ENCODE data around the gene MAGEA10.
"Not testable (repeated sequence)": the region's sequence is repeated elsewhere in the genome, so short reads cannot be mapped to it uniquely, and the experiment has no call there.

Gene MAGEA10

DNA sequence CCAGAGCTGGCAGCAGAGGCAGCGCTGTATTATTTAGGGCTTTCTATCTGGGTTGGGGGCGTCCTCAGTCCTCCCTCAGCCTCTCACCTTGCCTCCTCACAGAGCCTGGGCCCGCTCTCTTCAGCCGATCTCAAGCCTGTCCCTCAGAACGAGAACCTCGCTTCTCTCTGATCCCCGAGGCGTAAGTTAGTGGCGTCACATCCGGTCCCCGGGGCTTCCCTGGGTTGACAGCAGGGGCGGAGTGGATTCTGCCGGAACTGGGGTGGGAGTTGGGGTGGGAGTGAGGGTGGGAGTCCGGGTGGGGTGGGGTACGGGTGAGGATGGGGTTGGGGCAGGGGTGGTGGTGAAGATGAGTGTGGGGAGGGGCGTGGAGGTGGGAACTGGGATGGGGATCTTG is at the start of gene MAGEA10:
MAGEA10 (minus strand) TSS at position 190 of the 397 bp plus-strand sequence. CDS start 2,957 bp downstream, outside the sequence.
- Mint-ChIP-seq H3K4me3 (no peak within 1 kb of the TSS), H3K27me3 (no peaks in the 10 kb centered on the region), H3K9me3 (no peaks in the 10 kb centered on the region), H3K27ac (no peak within 1 kb of the TSS), H3K4me1 (no peaks in the 10 kb centered on the region)
- DNase-seq (no peak), ATAC-seq (no peak)

DNA sequence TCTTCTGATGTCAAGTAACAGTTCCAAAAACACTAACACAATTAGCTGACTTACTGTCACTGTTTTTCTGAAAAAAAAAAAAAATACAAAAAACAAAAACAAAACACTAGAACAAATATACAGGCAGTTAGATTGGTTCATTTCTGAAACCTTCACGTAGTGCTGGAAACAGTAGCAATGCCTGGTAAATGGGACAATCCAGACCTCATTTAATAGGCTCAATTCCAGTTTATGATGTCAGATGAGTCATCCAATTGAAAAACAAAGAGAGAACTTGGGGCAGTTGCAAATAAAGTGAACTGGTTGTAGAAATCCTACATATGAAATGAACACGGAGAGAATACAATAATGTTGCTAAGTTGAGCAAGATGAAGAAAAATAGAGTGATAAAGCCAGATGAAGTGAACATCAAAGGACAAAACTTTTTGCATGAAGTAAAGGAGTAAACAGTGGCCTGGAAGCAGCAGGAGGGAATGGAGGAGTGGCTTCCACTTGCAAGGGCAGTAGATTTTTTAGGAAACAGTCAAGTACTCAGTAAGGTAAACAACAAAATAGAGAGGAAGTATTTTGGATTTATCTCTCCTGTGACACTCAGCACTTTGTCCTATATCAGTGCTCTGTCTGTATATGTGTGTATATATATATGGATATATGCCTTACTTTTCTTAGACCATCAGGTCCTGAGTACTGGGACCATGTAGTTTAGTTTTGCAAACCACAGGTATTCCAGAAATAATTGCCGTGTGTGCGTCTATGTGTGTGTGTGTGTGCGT is 39.3 kb upstream of the MAGEA10 start:
- Mint-ChIP-seq H3K9me3 (no peaks in the 10 kb centered on the region), H3K27me3 (no peaks in the 10 kb centered on the region), H3K4me1 (no peaks in the 10 kb centered on the region), H3K27ac (no peak overlapping the region), H3K4me3 (no peak overlapping the region)
- DNase-seq (no peak), ATAC-seq (no peak)

DNA sequence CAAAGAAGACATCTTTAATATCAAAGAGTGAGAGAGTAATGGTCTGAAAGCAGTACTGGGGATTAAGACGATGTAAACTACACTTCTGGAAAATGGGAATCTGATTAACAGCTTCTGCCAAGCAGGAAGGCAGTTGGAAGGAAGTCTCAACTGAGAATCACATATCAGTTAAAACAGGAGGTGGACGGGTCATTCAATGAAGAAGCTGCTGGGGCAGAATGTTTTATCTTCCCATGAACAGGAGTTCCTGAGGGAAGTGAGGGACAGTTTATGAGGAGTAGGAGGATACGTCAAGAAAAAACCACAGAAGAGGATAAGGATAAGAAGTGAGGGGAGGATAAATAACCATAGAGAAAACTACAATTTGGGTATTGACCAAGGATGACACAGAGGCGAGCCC is 38.7 kb upstream of the MAGEA10 start:
- H3K9me3 Mint-ChIP-seq = no peaks in the 10 kb centered on the region
- H3K4me3 Mint-ChIP-seq = no peak overlapping the region
- no peak for DNase-seq

DNA sequence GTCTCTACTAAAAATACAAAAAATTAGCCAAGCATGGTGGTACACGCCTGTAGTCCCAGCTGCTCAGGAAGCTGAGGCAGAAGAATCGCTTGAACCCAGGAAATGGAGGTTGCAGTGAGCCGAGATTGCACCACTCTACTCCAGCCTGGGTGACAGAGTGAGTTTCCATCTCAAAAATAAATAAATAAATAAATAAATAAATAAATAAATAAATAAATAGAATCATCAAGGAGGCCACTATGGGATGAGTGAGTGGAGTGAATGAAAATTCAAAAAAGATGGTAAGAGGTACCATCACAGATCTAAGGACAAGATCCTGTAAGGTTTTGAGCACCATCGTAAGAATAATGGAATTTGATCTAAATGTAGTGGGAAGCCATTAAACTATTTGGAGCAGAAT is 37.5 kb upstream of the MAGEA10 start:
- ATAC-seq, H3K4me1 Mint-ChIP-seq, H3K4me3 Mint-ChIP-seq, DNase-seq, H3K9me3 Mint-ChIP-seq, H3K27ac Mint-ChIP-seq, H3K27me3 Mint-ChIP-seq: not testable (repeated sequence)

More for the DNA sequence above, 38.7 kb upstream of the MAGEA10 start:
- Mint-ChIP-seq H3K27ac (no peak overlapping the region), H3K4me1 (no peaks in the 10 kb centered on the region), H3K27me3 (no peaks in the 10 kb centered on the region)
- no peak for ATAC-seq

DNA sequence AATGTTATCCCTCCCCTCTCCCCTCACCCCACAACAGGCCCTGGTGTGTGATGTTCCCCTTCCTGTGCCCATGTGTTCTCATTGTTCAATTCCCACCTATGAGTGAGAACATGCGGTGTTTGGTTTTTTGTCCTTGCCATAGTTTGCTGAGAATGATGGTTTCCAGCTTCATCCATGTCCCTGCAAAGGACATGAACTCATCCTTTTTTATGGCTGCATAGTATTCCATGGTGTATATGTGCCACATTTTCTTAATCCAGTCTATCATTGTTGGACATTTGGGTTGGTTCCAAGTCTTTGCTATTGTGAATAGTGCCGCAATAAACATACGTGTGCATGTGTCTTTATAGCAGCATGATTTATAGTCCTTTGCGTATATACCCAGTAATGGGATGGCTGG is 35.5 kb upstream of the MAGEA10 start:
- H3K4me3 Mint-ChIP-seq, ATAC-seq, DNase-seq, H3K9me3 Mint-ChIP-seq, H3K27ac Mint-ChIP-seq, H3K27me3 Mint-ChIP-seq, H3K4me1 Mint-ChIP-seq: not testable (repeated sequence)

DNA sequence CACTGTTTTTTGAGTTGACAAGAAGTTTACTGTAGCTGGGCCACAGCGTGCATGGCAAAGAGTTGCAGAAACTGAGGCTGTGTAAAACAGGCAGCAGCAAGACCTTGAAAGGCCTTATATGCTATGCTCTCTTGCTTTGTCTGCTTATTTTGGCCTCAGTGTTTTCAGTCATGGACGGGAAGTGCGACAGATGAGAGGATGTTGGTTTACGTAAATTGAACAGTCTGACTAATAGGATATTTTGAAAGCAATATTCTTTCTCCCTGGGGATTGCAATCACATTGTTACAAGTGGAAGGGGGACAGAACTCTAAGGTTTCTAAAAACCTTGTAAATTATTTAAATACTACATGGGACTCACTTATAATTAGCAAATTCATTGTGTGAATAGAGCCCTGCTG is 32.2 kb upstream of the MAGEA10 start:
- H3K27ac Mint-ChIP-seq = no peak overlapping the region

DNA sequence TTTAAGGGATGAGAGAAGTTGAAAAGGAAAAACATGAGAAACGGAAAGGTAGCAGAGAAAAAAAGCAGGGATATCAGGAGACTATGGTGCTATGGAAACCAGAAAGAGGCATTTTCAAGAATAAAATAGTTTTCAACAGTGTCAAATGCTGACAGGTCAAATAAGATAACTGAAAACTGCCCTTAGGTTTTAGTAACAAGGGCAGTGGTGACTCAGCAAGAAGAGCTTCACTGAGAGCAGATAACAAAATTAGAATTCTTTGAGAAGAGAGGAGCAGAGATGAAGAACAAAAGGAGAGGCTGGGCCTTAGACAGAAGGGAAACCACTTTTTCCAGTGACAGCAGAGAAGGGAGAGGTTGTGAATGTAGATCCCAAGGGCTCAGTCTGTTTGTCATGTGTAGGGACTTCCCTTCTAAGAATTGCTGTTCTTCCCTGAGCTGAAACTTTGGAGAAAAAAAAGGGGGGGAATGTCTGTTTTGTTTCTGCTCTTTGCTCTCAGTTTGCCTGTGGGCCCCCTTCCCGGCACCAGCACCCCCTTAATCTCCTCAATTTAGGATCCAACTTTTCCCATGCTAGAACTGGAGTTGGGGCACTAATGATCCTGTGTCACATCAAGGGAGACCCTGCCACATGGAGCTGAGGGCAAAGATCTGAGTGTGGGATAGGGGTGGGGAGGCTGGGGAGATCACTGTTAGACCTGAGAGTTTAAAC is 26.8 kb upstream of the MAGEA10 start:
- Mint-ChIP-seq H3K27me3 (no peaks in the 10 kb centered on the region), H3K27ac (peak overlapping the region in 1 of 2 donors; percentile 82), H3K4me3 (no peak overlapping the region), H3K9me3 (no peaks in the 10 kb centered on the region), H3K4me1 (no peaks in the 10 kb centered on the region)
- ATAC-seq (no peak), DNase-seq (no peak)

More for the DNA sequence above, 32.2 kb upstream of the MAGEA10 start:
- DNase-seq = no peak
- H3K4me3 Mint-ChIP-seq = no peak overlapping the region
- no peak for ATAC-seq
- no peaks in the 10 kb centered on the region for H3K4me1 Mint-ChIP-seq
- no peaks in the 10 kb centered on the region for H3K9me3 Mint-ChIP-seq
- no peaks in the 10 kb centered on the region for H3K27me3 Mint-ChIP-seq

DNA sequence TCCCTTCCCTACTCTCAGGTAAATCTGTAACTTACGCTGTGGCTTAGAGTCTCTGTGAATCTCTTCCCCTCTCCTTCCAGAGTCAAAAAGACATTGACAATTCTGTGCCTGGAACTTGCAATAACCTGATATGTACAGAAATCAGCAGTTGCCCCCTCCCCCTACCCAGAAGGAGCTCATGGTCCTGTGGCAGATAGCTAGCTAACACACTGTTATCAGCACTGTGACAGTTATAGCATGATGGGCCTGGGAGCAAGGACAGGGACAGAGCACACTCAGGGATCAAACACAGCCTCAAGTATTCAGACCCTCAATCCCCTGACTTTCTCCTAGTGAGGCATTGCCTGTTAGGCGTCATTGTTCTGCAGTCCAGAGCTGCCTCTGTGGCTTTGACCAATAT is 18.7 kb upstream of the MAGEA10 start:
- DNase-seq = no peak
- Mint-ChIP-seq H3K4me3 (no peak overlapping the region), H3K27me3 (peaks cover 10% of the 10 kb centered on the region), H3K4me1 (no peaks in the 10 kb centered on the region), H3K27ac (no peak overlapping the region), H3K9me3 (no peaks in the 10 kb centered on the region)
- ATAC-seq = no peak

DNA sequence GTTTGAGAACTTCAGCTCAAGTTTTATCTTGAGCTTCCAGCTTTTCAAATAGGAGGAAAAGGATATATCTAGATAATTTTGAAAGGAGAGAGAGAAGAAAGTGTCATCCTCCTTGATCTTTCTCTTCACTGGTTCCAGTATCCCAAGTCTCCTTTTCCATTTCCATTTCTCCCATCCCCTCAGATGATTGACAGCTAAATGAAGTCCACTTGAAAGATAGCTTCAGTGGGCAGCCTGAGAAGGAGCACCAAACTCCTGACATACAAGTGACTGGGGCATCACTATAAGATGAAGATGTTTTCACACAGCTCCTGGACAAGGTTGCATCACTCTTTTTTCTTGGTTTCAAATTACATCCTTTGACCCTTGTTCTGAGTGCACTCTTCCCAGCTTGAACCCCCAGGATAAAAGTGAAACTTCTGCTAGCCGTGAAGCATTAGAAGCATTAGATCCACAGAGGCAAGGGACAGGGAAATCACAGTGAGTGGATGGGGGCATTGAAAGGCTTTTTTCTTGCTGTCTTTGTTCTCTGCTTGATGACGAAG is 17.5 kb upstream of the MAGEA10 start:
- ATAC-seq = no peak
- Mint-ChIP-seq H3K4me3 (no peak overlapping the region), H3K4me1 (no peaks in the 10 kb centered on the region), H3K27ac (no peak overlapping the region), H3K27me3 (peaks cover 10% of the 10 kb centered on the region), H3K9me3 (no peaks in the 10 kb centered on the region)
- no peak for DNase-seq

DNA sequence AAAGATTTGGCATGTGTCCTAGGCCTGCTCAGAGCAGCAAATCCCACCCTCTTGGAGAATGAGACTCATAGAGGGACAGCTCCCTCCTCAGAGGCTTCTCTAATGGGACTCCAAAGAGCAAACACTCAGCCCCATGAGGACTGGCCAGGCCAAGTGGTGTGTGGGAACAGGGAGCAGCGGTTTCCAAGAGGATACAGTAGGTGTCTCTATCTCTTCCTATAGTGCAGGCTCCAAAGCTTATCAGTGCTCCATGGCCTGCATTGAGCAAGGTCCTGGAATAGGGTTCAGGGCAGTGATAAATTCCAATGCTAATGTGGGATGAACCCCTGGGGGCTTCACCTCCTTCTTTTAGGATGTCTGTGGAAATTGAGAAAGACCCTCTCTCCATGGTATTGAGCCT is 15.7 kb upstream of the MAGEA10 start:
- no peaks in the 10 kb centered on the region for H3K4me1 Mint-ChIP-seq
- no peak overlapping the region for H3K27ac Mint-ChIP-seq
- H3K9me3 Mint-ChIP-seq = no peaks in the 10 kb centered on the region
- no peak for DNase-seq
- H3K4me3 Mint-ChIP-seq = no peak overlapping the region
- no peak for ATAC-seq
- H3K27me3 Mint-ChIP-seq = peaks cover 10% of the 10 kb centered on the region

DNA sequence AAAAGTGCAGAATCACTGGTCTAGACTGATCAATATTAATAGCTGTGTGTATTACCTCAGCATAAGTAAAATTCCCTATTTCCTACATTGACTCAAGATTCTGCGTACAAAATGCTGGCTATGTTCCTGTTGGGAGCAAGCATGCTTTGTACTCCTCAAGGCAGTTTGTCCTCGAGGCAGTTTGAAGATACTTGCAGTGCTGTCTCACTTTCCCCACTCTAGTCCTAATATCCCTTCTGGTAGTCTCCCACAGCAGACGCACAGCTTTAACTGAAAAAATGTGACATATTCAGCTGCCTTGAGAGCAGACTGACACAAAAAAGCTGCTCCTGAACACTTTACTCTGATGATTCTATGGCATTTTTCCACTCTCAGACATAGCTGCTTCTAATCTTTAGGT is 12.9 kb upstream of the MAGEA10 start:
- no peak overlapping the region for H3K4me3 Mint-ChIP-seq
- no peaks in the 10 kb centered on the region for H3K4me1 Mint-ChIP-seq
- no peak overlapping the region for H3K27ac Mint-ChIP-seq
- H3K9me3 Mint-ChIP-seq = no peaks in the 10 kb centered on the region
- ATAC-seq (no peak), DNase-seq (no peak)
- peaks cover 12% of the 10 kb centered on the region for H3K27me3 Mint-ChIP-seq

DNA sequence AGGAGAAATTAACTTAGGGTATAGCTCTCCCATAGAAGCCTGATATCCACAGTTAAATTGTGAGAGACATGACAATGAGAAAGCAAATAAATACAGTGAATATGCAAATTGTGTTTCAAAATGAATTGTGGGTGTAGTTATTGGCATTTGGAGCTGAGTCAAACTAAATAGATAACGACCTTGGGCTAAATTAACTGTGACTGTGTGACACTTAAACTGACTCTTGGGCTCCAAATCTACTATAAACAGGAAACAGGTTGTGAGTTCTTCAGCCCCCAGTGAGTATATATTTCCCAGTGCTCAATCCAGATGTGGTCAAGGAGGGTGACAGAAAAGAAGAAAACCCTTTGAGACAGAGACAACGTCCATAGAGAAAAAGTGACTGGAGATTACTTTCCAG is 11.3 kb upstream of the MAGEA10 start:
- H3K4me1 Mint-ChIP-seq = no peaks in the 10 kb centered on the region

DNA sequence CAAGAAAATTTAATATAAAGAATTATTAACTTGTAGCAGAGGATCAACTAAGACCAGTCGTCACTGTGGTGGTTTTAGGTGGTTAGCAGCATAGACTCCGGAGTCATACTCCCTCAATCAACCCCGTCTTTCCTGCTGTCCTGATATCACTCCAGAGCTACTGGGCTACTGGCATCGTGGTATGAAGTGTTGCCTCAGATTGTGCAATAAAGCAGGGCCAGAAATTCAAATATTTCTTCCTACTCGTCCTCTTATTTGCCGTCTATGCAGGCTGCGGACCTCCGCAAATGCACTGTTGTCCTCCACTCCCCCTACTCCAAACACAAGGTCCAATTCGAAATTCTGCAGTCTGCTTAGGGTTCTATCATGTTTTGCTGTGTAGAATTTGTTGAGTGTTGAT is 1.2 kb upstream of the MAGEA10 start:
- no peaks in the 10 kb centered on the region for H3K9me3 Mint-ChIP-seq

More for the DNA sequence above, 11.3 kb upstream of the MAGEA10 start:
- H3K27me3 Mint-ChIP-seq = peaks cover 8% of the 10 kb centered on the region
- no peak overlapping the region for H3K4me3 Mint-ChIP-seq
- no peaks in the 10 kb centered on the region for H3K9me3 Mint-ChIP-seq
- no peak overlapping the region for H3K27ac Mint-ChIP-seq
- no peak for ATAC-seq
- no peak for DNase-seq

DNA sequence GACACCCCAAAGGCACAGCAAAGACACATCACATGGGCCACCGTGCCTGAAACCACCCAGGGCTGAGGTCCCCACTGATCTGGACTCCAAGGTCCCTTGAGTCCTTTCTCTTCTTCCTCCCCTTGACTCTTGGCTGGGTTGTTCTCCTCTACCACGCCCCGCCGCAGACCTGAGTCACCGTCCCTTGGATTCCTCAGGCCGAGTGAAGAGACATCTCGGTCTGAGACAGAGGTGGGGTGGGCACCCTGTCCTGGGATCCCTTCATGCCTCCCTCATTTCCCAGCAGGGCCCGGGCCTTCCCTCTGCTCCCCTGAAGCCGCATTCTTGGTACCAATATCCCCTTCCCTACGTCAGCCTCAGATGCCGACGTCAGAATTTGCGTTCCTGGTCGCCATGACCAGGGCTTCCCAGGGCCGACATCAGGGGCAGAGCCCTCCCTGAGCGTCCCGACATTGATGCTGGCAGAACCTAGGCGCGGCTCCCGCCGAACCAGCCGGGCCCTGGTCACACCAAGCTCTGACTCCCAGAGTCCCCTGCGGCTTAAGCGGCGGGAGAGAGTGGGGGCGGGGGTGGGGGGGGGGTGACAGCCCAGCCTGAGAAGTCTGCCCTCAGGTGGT is 498 bp downstream of the MAGEA10 start:
- DNase-seq (no peak), ATAC-seq (no peak)
- Mint-ChIP-seq H3K27ac (no peak overlapping the region), H3K4me3 (no peak overlapping the region), H3K9me3 (no peaks in the 10 kb centered on the region), H3K4me1 (no peaks in the 10 kb centered on the region), H3K27me3 (no peaks in the 10 kb centered on the region)

More for the DNA sequence above, 1.2 kb upstream of the MAGEA10 start:
- no peaks in the 10 kb centered on the region for H3K27me3 Mint-ChIP-seq
- no peaks in the 10 kb centered on the region for H3K4me1 Mint-ChIP-seq
- ATAC-seq (no peak), DNase-seq (no peak)
- no peak overlapping the region for H3K4me3 Mint-ChIP-seq
- no peak overlapping the region for H3K27ac Mint-ChIP-seq

DNA sequence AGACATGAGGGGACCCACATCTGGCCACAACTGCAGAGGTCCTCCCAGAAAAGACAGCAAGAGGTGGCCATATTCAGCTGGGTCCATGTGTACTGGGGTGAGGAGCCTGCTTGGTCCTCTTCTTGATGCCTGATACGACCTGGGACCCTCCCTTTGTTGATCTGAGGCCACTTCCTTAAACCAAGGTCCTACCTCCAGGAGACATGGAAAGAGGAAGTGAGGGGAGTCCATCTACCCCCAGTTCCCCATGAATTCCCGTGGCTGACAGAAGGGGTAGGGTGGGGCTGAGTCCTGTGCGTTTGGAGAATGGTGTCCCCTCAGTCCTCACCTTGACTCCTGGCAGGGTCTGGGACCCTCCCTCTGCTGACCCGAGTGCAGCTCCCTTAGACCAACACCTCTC is 2.1 kb downstream of the MAGEA10 start:
- Mint-ChIP-seq H3K9me3 (no peaks in the 10 kb centered on the region), H3K4me1 (no peaks in the 10 kb centered on the region)
- no peak for ATAC-seq

DNA sequence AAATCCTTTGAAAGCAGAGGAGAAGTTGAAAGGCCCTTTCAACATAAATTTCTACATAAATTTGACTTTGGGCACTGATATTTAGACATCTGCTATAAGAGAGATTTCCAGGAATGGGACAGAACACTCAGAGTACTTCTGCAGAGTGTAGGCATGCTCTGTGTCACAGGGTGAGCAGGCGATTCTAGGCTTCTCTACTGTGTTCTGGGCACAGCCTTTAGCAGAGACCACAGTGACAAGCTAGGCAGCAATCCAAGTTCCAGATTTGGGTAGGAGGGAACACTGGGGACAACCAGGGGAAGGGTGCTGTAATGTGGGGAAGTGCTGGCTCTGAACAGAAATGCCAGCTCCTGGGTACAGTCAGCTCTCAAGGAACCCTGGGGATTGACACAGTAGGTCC is 6.9 kb downstream of the MAGEA10 start:
- DNase-seq = no peak
- Mint-ChIP-seq H3K9me3 (no peaks in the 10 kb centered on the region), H3K4me1 (no peaks in the 10 kb centered on the region), H3K4me3 (no peak overlapping the region), H3K27ac (peak overlapping the region in 1 of 2 donors; percentile 14), H3K27me3 (no peaks in the 10 kb centered on the region)
- no peak for ATAC-seq

More for the DNA sequence above, 2.1 kb downstream of the MAGEA10 start:
- Mint-ChIP-seq H3K4me3 (no peak overlapping the region), H3K27ac (no peak overlapping the region), H3K27me3 (no peaks in the 10 kb centered on the region)
- DNase-seq = no peak

Measured in stimulated activated naive CD8-positive, alpha-beta T cell treated with anti-CD3 and anti-CD28 coated beads, Interleukin-15, amount 100 ng/mL, for 72 hours (primary cell).